ENCODE measurements around the gene NT5DC1.
A peak's percentile ranks its signal among the peaks of the same experiment; 100 is the strongest.

NT5DC1 gene

DNA sequence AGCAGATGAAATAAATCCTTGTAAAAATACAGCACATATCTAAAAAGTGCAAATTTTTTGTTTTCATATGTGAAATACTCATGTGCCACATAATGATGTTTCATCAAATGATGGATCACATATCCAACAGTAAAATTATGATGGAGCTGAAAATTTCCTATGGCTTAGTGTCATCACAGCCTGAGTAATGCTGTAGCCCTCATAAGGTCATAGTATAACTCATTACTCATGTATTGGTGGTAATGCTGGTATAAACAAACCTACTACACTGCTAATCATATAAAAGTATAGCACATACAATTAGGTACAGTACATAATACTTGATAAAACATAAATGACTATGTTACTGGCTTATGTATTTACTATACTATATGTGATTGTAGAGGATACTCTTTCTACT is 166.2 kb downstream of the NT5DC1 start:
- Histone ChIP-seq H3K36me3 (ENCODE audit: control insufficient read depth in 2 of 2, insufficient read depth in 1 of 2, low read length in 2 of 2) (peaks cover 0 to 58% of the 10 kb centered on the region in 2 experiments; a peak in 1 of 3 replicates), H3K4me1 (ENCODE audit: control insufficient read depth, insufficient read depth, low read length) (no peaks in the 10 kb centered on the region), H3K27ac (ENCODE audit: extremely low read depth, low read depth, low read length) (no peak overlapping the region), H3K4me3 (ENCODE audit: low read depth, low read length) (no peak overlapping the region), H3K9me3 (ENCODE audit: control insufficient read depth, insufficient read depth, low read depth, low read length) (no peaks in the 10 kb centered on the region)
- ChIA-PET CTCF (interaction anchor here (0.6 to 9.1 kb wide), 18 partner anchors 8 to 527 kb away, joined by 3 to 159 read pairs (median 4); partner anchors contain the start of genes CALHM5, RSPH4A, TSPYL1 and TSPYL4), POLR2A (no interaction called here)
- TF ChIP-seq ATF2 (tag by site-specific recombination; IDR thresholded peaks at IDR 0.05; ENCODE audit: low read depth) = no peak

GRCh38 chr6:116267836-116268588 is 167.4 kb downstream of the NT5DC1 start:
- H3K27ac ChIP-seq (ENCODE audit: extremely low read depth, low read depth, low read length) = no peak overlapping the region
- no peak for TF ChIP-seq ZNF335 (tag by site-specific recombination; conservative IDR thresholded peaks at IDR 0.05)
- TF ChIP-seq, protein P1, sequence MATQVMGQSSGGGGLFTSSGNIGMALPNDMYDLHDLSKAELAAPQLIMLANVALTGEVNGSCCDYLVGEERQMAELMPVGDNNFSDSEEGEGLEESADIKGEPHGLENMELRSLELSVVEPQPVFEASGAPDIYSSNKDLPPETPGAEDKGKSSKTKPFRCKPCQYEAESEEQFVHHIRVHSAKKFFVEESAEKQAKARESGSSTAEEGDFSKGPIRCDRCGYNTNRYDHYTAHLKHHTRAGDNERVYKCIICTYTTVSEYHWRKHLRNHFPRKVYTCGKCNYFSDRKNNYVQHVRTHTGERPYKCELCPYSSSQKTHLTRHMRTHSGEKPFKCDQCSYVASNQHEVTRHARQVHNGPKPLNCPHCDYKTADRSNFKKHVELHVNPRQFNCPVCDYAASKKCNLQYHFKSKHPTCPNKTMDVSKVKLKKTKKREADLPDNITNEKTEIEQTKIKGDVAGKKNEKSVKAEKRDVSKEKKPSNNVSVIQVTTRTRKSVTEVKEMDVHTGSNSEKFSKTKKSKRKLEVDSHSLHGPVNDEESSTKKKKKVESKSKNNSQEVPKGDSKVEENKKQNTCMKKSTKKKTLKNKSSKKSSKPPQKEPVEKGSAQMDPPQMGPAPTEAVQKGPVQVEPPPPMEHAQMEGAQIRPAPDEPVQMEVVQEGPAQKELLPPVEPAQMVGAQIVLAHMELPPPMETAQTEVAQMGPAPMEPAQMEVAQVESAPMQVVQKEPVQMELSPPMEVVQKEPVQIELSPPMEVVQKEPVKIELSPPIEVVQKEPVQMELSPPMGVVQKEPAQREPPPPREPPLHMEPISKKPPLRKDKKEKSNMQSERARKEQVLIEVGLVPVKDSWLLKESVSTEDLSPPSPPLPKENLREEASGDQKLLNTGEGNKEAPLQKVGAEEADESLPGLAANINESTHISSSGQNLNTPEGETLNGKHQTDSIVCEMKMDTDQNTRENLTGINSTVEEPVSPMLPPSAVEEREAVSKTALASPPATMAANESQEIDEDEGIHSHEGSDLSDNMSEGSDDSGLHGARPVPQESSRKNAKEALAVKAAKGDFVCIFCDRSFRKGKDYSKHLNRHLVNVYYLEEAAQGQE (tag by site-specific recombination; IDR thresholded peaks at IDR 0.05) = no peak
- no peak for TF ChIP-seq ZNF768 (tag by site-specific recombination; IDR thresholded peaks at IDR 0.05)
- TF ChIP-seq ZNF548 (tag by site-specific recombination; IDR thresholded peaks at IDR 0.05) = no peak
- POLR2A ChIA-PET = interaction anchor here (1.1 to 2.8 kb wide), 4 partner anchors 11 to 348 kb away, joined by 3 to 31 read pairs (median 4); partner anchors contain the start of genes RSPH4A, RWDD1, TSPYL1 and TSPYL4

GRCh38 chr6:116268589-116269293 is 168.1 kb downstream of the NT5DC1 start:
- CTCF ChIA-PET = interaction anchor here (0.5 to 9.1 kb wide), 89 partner anchors 10 to 1233 kb away, joined by 3 to 159 read pairs (median 4); partner anchors contain the start of genes CALHM5, DSE, RWDD1 and TRAPPC3L
- POLR2A ChIA-PET = interaction anchor here (1.1 to 2.8 kb wide), 4 partner anchors 10 to 347 kb away, joined by 3 to 31 read pairs (median 4); partner anchors contain the start of genes RSPH4A, RWDD1, TSPYL1 and TSPYL4
- H3K9me3 ChIP-seq (ENCODE audit: control insufficient read depth, insufficient read depth, low read depth, low read length) = no peaks in the 10 kb centered on the region
- peaks cover 0 to 68% of the 10 kb centered on the region in 2 experiments for H3K36me3 ChIP-seq (ENCODE audit: control insufficient read depth in 2 of 2, insufficient read depth in 1 of 2, low read length in 2 of 2)
- no peak overlapping the region for H3K27ac ChIP-seq (ENCODE audit: extremely low read depth, low read depth, low read length)
- H3K4me3 ChIP-seq (ENCODE audit: low read depth, low read length) = no peak overlapping the region
- H3K4me1 ChIP-seq (ENCODE audit: control insufficient read depth, insufficient read depth, low read length) = no peaks in the 10 kb centered on the region
- TF ChIP-seq ZNF133 (tag by site-specific recombination; IDR thresholded peaks at IDR 0.05) (no peak), ZNF654 (tag by site-specific recombination; IDR thresholded peaks at IDR 0.05; ENCODE audit: low read depth) (peak; percentile 97), ZNF341 (tag by site-specific recombination; IDR thresholded peaks at IDR 0.05; ENCODE audit: low read depth) (no peak), IKZF3 (tag by site-specific recombination; IDR thresholded peaks at IDR 0.05) (peak; percentile 48; the same call in 1 of the 2 replicates), SCRT2 (tag by site-specific recombination; IDR thresholded peaks at IDR 0.05) (0 out of 2 replicates have a peak, but pooled peaks have one; percentile 16), ZXDB (tag by site-specific recombination; IDR thresholded peaks at IDR 0.05) (peak; percentile 20; the same call in 1 of the 2 replicates), ZFP37 (tag by site-specific recombination; IDR thresholded peaks at IDR 0.05) (no peak), ZNF629 (tag by site-specific recombination; IDR thresholded peaks at IDR 0.05) (0 out of 2 replicates have a peak, but pooled peaks have one; percentile 22), ZNF221 (tag by site-specific recombination; IDR thresholded peaks at IDR 0.05; ENCODE audit: borderline replicate concordance) (0 out of 2 replicates have a peak, but pooled peaks have one; percentile 48), ZNF555 (tag by site-specific recombination; conservative IDR thresholded peaks at IDR 0.05) (no peak), ZNF473 (tag by site-specific recombination; IDR thresholded peaks at IDR 0.05) (no peak), ZNF777 (tag by site-specific recombination; IDR thresholded peaks at IDR 0.05; ENCODE audit: borderline replicate concordance) (no peak), OVOL3 (tag by site-specific recombination; IDR thresholded peaks at IDR 0.05) (no peak), ZNF112 (tag by site-specific recombination; IDR thresholded peaks at IDR 0.05) (no peak), ZFP3 (tag by site-specific recombination; IDR thresholded peaks at IDR 0.05; ENCODE audit: low read depth) (no peak)
- TF ChIP-seq, protein P2, sequence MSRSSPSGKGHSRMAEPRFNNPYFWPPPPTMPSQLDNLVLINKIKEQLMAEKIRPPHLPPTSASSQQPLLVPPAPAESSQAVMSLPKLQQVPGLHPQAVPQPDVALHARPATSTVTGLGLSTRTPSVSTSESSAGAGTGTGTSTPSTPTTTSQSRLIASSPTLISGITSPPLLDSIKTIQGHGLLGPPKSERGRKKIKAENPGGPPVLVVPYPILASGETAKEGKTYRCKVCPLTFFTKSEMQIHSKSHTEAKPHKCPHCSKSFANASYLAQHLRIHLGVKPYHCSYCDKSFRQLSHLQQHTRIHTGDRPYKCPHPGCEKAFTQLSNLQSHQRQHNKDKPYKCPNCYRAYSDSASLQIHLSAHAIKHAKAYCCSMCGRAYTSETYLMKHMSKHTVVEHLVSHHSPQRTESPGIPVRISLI (tag by site-specific recombination; IDR thresholded peaks at IDR 0.05) = peak; percentile 80

More at GRCh38 chr6:116267836-116268588, 167.4 kb downstream of the NT5DC1 start:
- H3K36me3 ChIP-seq (ENCODE audit: control insufficient read depth in 2 of 2, insufficient read depth in 1 of 2, low read length in 2 of 2) = peaks cover 0 to 68% of the 10 kb centered on the region in 2 experiments; a peak in 2 of 3 replicates
- no peak overlapping the region for H3K4me3 ChIP-seq (ENCODE audit: low read depth, low read length)
- H3K4me1 ChIP-seq (ENCODE audit: control insufficient read depth, insufficient read depth, low read length) = no peaks in the 10 kb centered on the region
- CTCF ChIA-PET = interaction anchor here (0.6 to 9.1 kb wide), 69 partner anchors 9 to 1232 kb away, joined by 3 to 159 read pairs (median 4); partner anchors contain the start of genes CALHM5, DSE, RSPH4A and RWDD1
- H3K9me3 ChIP-seq (ENCODE audit: control insufficient read depth, insufficient read depth, low read depth, low read length) = no peaks in the 10 kb centered on the region
